Urinary bladder (tissue), 4 donors: ENCODE measurements around the gene NPY4R. TPM values are rescaled to one million over a fixed set of nuclear protein-coding genes. Genes with fewer than 3 reads are reported as not detected.
"Not testable (repeated sequence)": the region's sequence is repeated elsewhere in the genome, so short reads cannot be mapped to it uniquely, and the experiment has no call there.

Experiments used
- DNase-seq: peaks from one replicate; pipeline ENCODE4 v3.0.0-alpha.2; 2015; ENCODE audit errors: extremely low spot score
- H3K27ac ChIP-seq: one replicate; pipeline ENCODE4 v1.5.1; 2013; ENCODE audit warnings: low read depth, mild to moderate bottlenecking, moderate library complexity
- H3K36me3 ChIP-seq: one replicate; pipeline ENCODE4 v1.6.1; 2013; ENCODE audit warnings: mild to moderate bottlenecking, moderate library complexity; ENCODE audit not compliant: insufficient read depth
- H3K4me1 ChIP-seq: one replicate; pipeline ENCODE4 v1.6.1; 2013; ENCODE audit warnings: mild to moderate bottlenecking, moderate library complexity; ENCODE audit not compliant: insufficient read depth
- H3K4me3 ChIP-seq: one replicate; pipeline ENCODE4 v1.5.1; 2013; ENCODE audit warnings: low read depth, low read length
- WGBS: extraction: QIAGEN DNeasy Blood & Tissue Kit; methylation state at CpG from one replicate; pipeline ENCODE4 v1.1.7; 2013; 5-methylcytosine and 5-hydroxymethylcytosine counted together
- polyA plus RNA-seq: library from polyadenylated mRNA; stranded (reverse); fragments of 200-250 nt; gene quantifications from one replicate; pipeline ENCODE4 v1.2.3, GENCODE V29; 2013
- total RNA-seq: library from RNA; depleted of rRNA; stranded (reverse); fragments of >200 nt; gene quantifications from one replicate; pipeline ENCODE4 v1.2.3, GENCODE V29; 2014
- donor health status: healthy with polysubstance abuse.
- donor health status: healthy.

Gene NPY4R
- total and polyA plus RNA-seq, 2 donors: 0.16 TPM; not detected in 1

DNA sequence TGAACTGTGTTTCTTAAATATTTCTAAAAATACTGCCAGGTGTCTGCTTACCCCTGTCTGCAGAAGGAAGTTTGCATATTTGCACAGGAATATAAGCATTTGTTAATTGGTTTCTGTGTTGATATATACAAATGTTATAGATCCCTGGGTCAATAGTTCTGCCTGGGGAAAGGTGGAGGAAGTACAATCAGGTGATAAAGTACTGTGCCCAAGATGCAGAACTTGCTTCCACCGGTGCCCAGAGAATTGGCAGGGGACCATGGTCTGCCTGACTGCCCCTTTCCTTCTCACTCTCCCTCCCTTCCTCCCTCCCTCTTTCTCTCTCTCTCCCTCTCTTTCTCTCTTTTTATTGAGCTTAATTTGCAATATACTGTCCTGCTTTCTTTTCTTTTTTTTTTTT lies 22.3 kb downstream of the NPY4R start:
- not testable (repeated sequence) for H3K4me1 ChIP-seq, H3K27ac ChIP-seq, H3K4me3 ChIP-seq, DNase-seq, H3K36me3 ChIP-seq
- WGBS: 24% methylated on average over 1 of the region's 1 CpG

DNA sequence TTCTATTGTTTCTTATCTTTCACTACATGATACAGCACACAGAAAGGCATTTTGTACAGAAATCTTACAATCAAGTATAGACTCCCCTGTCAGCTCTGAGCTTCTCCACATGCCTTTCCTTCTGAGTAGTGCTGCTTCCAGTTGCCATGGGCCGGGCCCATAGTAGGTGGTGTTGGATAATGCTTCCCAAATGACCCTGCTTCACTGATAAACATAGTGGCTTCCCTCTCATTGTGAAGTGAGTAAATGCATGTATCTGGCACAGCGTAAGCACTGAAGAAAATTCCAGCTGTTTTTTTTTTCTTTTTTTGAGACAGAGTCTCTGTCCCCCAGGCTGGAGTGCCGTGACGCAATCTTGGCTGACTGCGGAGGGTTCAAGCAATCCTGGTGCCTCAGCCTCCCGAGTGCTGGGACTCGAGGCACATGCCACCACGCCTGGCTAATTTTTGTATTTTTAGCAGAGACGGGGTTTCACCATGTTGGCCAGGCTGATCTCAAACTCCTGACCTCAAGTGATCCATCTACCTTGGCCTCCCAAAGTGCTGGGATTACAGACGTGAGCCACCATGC lies 23.0 kb downstream of the NPY4R start:
- not testable (repeated sequence) for H3K4me1 ChIP-seq, DNase-seq, H3K36me3 ChIP-seq, H3K4me3 ChIP-seq, H3K27ac ChIP-seq
- 31% methylated on average over 10 of the region's 10 CpGs for WGBS

DNA sequence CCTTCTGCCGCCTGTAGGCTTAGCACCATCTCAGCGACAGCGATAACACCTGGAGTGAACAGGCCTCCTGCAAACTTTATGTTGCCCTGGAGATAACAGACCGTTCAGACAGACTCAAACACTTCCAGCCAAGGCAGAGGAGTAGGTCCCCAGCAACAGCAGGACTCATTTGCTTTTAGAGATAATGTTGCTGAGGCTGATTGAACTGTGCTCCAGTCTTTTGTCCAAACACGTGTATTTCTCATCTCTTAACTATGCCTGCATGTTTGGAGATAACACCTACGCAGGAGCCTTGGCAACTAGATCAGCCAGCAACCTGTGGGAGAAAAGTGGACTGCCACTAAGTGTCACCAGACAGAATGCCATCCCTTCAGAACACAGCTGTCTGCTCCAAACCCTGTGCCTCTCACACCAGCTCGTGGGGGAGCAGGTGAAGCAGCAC lies 23.9 kb downstream of the NPY4R start:
- H3K4me3 ChIP-seq, H3K27ac ChIP-seq, H3K4me1 ChIP-seq, H3K36me3 ChIP-seq: not testable (repeated sequence)
- 24% methylated on average over 6 of the region's 7 CpGs for WGBS
- DNase-seq: peak; percentile 14

DNA sequence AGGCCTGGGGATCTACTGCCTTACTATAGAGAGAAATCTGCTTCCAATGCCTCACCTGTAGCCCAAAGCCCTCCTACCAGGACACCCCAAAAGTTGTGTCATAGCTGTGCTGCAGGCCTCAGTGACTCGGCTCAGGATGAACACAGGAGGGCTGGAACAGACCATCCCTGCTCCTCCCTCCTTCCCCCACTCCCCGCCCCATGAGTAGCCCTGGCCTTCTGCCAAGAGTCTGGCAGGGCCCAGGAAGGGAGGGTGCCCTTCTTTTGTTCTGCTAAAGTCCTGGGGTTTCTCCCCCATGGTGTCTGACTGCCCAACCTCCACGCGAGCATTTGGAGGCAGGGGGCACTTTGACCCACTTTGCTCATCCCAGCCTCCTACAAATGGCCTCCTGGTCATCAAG lies 24.8 kb downstream of the NPY4R start:
- not testable (repeated sequence) for H3K4me3 ChIP-seq, H3K27ac ChIP-seq, H3K36me3 ChIP-seq, DNase-seq, H3K4me1 ChIP-seq
- no CpG with 5 or more reads among the region's 4 CpGs for WGBS

DNA sequence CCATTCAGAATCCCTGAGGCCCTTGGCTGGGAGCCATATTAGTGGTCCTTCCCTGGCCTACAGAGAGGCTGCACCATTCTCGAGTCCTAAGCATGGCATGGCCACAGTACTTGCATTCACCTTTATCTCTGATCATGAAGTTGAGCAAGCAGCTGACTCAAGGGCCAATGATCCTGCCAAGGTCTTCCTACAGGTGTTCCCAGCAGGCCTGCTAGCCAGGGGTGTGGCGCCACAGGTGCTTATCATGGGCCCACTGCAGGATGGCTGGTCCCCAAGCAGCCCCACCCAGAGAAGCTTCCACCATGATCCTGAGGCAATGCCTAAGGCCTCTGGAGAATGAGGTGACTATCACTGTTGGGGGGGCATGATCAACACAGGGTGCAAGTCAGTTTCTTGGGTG lies 42.2 kb downstream of the NPY4R start:
- not testable (repeated sequence) for H3K36me3 ChIP-seq, H3K27ac ChIP-seq, H3K4me3 ChIP-seq, H3K4me1 ChIP-seq, DNase-seq
- WGBS: no CpG with 5 or more reads among the region's 2 CpGs

DNA sequence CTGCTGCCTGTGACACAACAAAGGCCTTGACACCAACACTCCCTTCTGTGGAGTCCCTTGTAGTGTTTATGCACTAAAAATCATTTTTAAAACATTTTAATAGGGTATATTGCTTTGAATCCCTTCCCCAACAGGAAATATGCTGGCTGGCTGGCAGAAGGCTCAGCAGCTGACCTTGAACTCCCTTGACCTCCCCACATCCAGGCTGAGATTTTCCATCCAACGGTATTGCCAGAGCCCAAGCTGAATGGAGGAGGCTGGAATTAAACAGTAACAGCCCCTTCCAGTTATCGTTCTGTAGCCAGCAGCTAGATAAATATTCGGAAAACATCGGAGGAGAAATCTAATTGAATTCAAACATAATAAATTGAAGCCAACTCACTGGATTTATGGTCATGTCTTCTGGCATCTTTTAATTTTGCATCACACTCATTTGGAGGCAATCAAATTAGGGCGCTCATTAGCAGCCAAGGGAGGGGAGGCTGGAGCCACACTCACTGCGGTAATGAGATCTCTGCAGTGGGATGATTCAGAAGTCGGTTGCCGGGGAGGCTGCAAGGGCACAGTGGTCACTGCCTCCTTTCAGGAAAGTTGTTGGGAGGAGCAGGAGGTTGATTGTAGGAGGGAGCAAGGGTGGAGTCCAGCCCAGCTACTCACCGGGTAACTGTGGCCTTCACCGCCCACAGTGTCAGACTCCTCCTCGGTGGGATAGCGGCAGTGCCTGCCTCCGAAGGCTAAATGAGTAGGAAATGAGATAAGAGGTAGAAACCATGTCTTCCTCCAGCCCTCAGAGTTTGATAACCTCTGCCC lies 46.0 kb downstream of the NPY4R start:
- DNase-seq, H3K4me1 ChIP-seq, H3K36me3 ChIP-seq, H3K27ac ChIP-seq, H3K4me3 ChIP-seq: not testable (repeated sequence)
- 21% methylated on average over 4 of the region's 13 CpGs for WGBS

DNA sequence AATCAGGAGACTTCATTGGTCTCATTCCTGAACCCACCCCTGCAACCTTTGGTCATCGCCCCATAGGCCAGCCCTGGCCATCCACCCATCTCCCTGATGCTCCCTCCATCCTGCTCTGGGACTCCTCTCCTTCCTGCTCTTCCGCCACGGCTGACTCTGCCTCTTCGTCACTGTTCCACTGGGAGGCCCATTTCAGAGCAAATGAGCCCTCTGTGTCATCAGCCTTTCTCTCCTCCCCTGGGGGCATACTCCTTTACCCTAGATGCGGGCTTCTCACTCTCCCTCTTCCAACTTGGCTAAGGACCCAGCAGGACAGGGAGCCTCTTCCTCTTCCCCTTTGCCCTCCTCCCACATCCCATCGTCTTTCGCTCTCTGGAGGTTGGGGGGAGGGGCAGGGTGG lies 47.5 kb downstream of the NPY4R start:
- not testable (repeated sequence) for H3K27ac ChIP-seq, H3K4me1 ChIP-seq, DNase-seq, H3K36me3 ChIP-seq, H3K4me3 ChIP-seq
- WGBS: 68% methylated on average over 3 of the region's 7 CpGs

DNA sequence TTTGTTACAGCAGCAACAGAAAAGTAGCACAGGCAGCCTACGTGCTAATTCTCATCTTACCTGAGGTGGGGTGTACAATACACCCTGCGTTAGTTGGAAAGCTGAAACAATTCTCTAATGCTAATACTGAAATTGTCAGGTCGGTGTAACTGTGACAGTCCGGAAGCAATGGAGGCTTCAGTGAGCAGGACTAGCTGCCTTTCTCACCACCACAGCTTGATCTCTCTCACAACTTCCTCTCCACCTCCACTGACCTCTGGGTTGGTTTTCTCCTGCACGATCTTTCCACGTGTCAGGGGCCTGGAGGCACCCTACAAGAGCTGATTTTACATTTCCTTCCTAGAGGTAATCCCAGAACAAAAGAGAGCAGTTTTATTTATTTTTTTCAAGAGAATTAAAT lies 50.5 kb downstream of the NPY4R start:
- not testable (repeated sequence) for H3K36me3 ChIP-seq, DNase-seq, H3K4me3 ChIP-seq, H3K4me1 ChIP-seq, H3K27ac ChIP-seq
- 88% methylated on average over 4 of the region's 6 CpGs for WGBS

DNA sequence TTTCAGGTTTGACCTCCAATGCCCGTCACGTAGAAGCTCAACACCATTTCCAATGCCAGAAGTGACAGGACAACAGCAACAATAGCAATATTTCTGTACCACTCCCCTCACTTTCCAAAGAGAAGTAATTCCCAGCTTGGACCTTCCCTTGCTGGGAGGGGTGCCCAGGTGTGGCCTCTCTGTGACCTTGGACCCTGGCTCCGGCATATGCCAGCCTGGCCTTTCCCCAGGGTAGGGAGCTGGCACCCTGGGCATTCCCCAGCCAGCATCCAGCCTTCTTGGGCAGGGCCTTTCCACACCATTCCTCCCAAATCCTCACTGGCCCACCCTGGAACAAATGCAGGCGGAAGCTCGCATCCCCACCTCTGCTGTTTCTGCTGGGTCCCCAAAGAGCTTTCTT lies 53.1 kb downstream of the NPY4R start:
- not testable (repeated sequence) for H3K4me3 ChIP-seq, H3K27ac ChIP-seq, H3K36me3 ChIP-seq, DNase-seq, H3K4me1 ChIP-seq
- no CpG with 5 or more reads among the region's 5 CpGs for WGBS

DNA sequence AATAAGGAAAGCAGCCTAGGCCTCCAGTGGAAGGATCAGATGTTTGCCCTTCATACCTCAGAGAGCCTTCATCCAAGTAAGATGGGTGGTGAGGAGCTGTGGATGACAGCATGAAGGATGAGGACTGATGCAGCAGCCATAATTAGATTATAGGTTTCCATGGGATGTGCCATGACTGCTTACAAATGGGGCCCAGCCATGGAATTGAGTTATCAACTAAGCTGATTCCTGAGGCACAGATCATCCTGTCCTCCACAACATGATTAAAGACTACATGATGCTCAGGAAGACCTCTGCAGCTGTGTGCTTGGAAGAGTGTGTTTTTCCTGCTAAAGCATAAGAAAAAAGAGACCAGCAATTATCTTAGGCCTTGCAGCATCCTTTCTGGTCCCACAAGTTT lies 54.6 kb downstream of the NPY4R start:
- not testable (repeated sequence) for H3K4me1 ChIP-seq, DNase-seq, H3K27ac ChIP-seq, H3K36me3 ChIP-seq, H3K4me3 ChIP-seq

Other genes starting within 250 kb of the NPY4R start
- gene ANTXRL, start 179.0 kb downstream of the NPY4R start, total RNA-seq: not detected
- gene ANTXRL, start 179.0 kb downstream of the NPY4R start, polyA plus RNA-seq: 0.44 TPM
- gene ANXA8L1, start 90.2 kb downstream of the NPY4R start, total RNA-seq: 9.1 TPM
- 12.0 TPM for gene ANXA8L1, start 90.2 kb downstream of the NPY4R start, polyA plus RNA-seq
- 1.2 TPM for gene GPRIN2, start 90.7 kb upstream of the NPY4R start, total RNA-seq
- gene GPRIN2, start 90.7 kb upstream of the NPY4R start, polyA plus RNA-seq: 0.27 TPM
- gene SYT15, start 113.2 kb upstream of the NPY4R start, total RNA-seq: 2.5 TPM
- gene SYT15, start 113.2 kb upstream of the NPY4R start, polyA plus RNA-seq: 5.1 TPM